ENCODE measurements around the gene KLF18. TPM values are rescaled to one million over a fixed set of nuclear protein-coding genes. Genes with fewer than 3 reads are reported as not detected.
"Not testable (repeated sequence)": the region's sequence is repeated elsewhere in the genome, so short reads cannot be mapped to it uniquely, and the experiment has no call there.

Gene KLF18
- not detected for total RNA-seq

GRCh38 chr1:44141531-44141930 lies at the start of gene KLF18:
Gene KLF18 (minus strand): TSS chr1:44141631. CDS start chr1:44141631, 0 bp downstream.
- DNase-seq (ENCODE audit: low spot score) = no peak

GRCh38 chr1:44174630-44175029 lies 33.2 kb upstream of the KLF18 start:
- DNase-seq (ENCODE audit: low spot score) = no peak

GRCh38 chr1:44170281-44170823 lies 28.9 kb upstream of the KLF18 start:
- DNase-seq (ENCODE audit: low spot score) = no peak

GRCh38 chr1:44168520-44169098 lies 27.2 kb upstream of the KLF18 start:
- DNase-seq (ENCODE audit: low spot score) = no peak

- no peak for DNase-seq (ENCODE audit: low spot score)
Observed at GRCh38 chr1:44161546-44161945, 20.1 kb upstream of the KLF18 start.

GRCh38 chr1:44158871-44159270 lies 17.4 kb upstream of the KLF18 start:
- DNase-seq (ENCODE audit: low spot score) = no peak

- DNase-seq (ENCODE audit: low spot score) = no peak
Observed at GRCh38 chr1:44157903-44158302, 16.5 kb upstream of the KLF18 start.

GRCh38 chr1:44154049-44154448 lies 12.6 kb upstream of the KLF18 start:
- DNase-seq (ENCODE audit: low spot score) = no peak

- no peak for DNase-seq (ENCODE audit: low spot score)
Observed at GRCh38 chr1:44152692-44153091, 11.3 kb upstream of the KLF18 start.

GRCh38 chr1:44151808-44152207 lies 10.4 kb upstream of the KLF18 start:
- no peak for DNase-seq (ENCODE audit: low spot score)

GRCh38 chr1:44151332-44151731 lies 9.9 kb upstream of the KLF18 start:
- no peak for DNase-seq (ENCODE audit: low spot score)

- no peak for DNase-seq (ENCODE audit: low spot score)
Observed at GRCh38 chr1:44147582-44147981, 6.2 kb upstream of the KLF18 start.

GRCh38 chr1:44146536-44147361 lies 5.3 kb upstream of the KLF18 start:
- DNase-seq (ENCODE audit: low spot score) = no peak

- DNase-seq (ENCODE audit: low spot score) = no peak
Observed at GRCh38 chr1:44144962-44145756, 3.7 kb upstream of the KLF18 start.

- DNase-seq (ENCODE audit: low spot score) = not testable (repeated sequence)
Observed at GRCh38 chr1:44139565-44139964, 1.9 kb downstream of the KLF18 start.

GRCh38 chr1:44138239-44138638 lies 3.2 kb downstream of the KLF18 start:
- no peak for DNase-seq (ENCODE audit: low spot score)

- DNase-seq (ENCODE audit: low spot score) = no peak
Observed at GRCh38 chr1:44135886-44136285, 5.5 kb downstream of the KLF18 start.

GRCh38 chr1:44134071-44134920 lies 7.1 kb downstream of the KLF18 start:
- DNase-seq (ENCODE audit: low spot score) = no peak

- no peak for DNase-seq (ENCODE audit: low spot score)
Observed at GRCh38 chr1:44131411-44131810, 10.0 kb downstream of the KLF18 start.

GRCh38 chr1:44129616-44130500 lies 11.6 kb downstream of the KLF18 start:
- DNase-seq (ENCODE audit: low spot score) = no peak

Data from ureter (tissue), 1 donor.